GM21825 (cell line): ENCODE data around the gene SGTA.

Experiments used
- ATAC-seq: cut with Tn5 transposase; IDR thresholded peaks from one replicate; pipeline ENCODE4 v1.9.1; 2021; ENCODE audit warnings: mild to moderate bottlenecking, moderate library complexity; ENCODE audit not compliant: unreplicated experiment

Gene SGTA

DNA sequence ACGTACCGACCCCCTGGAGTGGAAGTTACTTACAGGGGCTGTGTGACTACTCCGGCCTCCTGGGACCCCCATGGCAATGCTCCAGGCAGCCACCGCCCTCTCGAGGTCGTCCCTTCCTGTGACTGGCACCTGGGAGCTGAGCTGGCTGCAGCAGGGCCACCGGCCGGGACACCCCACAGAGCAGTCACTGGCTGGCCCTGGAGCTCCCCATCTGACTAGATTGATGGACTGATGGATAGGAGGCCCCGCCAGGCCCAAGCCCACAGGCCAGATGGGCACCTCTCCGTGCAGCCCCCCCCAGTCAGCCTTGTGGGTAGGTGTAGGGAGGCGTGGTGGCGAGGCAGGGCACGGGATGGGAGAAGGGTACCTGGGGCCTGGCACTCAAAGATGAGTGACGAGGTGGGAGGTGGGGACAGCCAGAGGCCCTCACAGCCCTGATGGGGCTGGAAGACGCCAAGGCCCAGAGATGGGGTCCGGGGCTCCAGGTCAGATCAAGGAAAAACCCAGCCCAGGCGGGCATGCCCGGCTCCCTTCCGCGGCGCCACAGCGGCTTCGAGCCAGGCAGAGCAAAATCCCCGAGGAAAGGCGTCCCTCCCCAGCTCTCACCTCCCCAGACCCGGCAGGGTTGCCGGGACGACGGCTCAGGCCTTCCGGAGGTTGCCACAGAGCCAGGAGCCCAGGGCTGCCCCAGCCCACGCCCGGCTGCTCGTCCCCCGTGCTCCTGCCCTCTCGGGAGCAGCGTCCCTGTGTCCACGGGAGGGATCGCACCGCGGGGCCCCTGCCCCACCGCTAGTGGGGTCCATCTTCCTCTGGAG, 51.7 kb downstream of the SGTA start:
- ATAC-seq = no peak

DNA sequence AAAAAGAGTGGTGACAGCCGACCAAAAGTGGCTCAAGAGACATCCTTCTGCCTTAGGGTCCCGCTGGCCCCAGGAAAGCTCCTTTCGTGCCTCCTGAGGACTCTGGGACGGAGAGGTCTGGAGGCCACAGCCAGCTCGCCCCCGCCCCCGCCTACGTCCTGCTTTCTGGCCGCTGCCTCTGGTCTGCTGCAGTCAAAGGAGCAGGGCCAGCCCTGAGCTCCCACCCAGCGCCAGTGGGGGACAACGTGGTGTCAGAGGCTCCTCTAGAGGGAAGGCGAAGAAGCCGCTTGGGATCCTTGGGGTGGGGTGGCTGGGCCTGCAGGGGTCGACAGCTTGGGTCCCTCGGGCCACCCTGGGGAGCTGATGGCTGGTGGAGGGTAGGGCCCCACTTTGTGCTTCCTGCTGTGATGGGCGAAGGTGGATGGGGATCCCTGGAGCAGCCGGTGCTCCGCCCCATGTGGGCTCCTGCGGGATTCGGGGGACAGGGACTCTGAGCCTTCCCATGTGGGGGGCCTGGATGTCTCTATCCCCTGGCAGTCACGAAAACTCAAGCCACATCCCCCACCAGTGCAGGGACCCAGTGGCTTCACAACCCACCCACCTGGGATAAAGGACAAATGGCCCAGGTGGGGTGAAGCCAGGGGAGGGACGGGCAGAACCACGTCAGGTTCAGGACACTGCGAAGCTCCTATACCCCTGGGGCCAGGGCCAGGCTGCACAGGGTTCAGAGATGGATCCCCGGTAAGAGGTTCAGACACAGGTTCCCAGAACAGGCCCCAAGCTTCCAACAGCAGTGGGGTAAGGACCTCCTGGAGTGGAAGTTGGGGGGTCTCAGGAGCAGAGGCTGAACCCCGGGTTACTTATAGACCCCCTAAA, 52.9 kb downstream of the SGTA start:
- no peak for ATAC-seq

DNA sequence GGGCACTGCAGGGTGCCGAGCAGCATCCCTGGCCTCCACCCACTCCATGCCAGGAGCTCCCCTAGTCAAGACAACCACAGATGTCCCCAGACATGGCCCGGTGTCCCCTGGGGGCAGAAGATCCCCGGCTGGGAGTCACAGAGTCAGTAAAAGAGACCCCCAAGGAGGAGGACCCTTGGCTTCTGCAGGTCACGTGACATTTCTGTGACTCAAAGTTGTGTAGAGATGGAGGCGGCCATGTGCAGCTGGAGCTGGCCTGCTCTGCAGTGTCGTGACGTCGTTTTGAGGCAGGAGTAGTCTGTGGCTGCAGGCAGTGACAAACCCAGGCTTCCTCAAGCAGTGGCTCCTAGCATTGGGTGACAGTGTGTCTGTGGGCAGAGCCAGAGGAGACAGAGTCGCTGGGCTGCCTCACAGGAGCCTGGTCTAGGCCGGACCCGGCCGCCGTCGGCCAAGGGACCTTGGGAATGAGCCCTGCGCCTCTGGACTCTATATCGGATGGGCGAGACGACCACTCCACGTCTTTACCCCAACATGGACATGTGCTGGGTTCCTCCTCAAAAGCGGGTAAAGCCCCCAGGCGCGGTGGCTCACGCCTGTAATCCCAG, 54.2 kb downstream of the SGTA start:
- no peak for ATAC-seq

DNA sequence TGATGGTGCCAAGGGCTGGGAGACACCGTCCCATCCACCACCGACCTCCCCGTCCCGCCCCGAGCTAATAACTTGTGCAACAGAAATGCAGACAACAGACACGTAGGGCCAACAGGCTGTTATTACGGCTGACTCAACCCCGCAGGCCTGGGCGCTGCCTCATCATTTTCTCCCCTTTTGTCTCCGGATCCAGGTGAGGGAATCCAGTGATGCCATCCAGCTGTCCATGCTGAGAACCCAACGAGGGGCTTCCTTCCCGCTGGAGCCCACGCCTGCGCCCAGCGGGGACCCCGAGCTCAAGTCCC, 55.5 kb downstream of the SGTA start:
- no peak for ATAC-seq

DNA sequence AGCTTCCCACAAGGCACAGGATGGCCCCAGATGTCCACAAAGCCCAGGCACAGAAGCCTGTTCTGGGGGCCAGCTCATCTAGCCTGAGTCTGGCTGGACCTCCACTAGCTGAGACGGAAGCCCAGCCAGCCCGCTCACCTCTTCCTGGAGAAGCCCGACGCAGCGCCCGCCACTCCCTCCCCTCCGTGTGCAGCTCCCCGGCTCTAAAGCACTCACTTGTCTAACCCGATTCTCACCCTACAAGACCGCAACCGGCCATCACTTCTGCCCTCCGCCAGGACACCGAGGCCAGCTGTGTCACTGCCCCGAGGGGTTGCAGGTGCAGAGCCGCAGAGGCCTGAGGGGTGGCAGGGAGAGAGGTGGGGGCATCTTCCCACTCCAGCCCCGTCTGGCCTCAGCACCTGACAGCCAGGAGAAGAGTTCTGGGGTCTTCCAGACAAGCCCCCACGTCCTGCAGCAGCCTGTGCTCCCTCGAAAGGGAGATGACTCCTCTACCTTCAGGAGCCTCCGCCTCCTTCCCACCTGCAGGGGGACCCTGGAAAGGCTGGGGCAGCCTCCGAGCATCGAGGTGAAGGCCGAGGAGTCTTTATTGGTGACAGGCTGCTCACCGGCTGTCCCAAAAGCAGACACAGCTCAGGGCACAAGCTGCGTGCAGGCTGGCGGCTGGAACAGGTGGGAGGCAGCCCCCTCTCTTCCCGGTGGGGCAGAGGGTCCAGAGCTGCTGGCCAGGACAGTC, 56.0 kb downstream of the SGTA start:
- ATAC-seq = no peak

DNA sequence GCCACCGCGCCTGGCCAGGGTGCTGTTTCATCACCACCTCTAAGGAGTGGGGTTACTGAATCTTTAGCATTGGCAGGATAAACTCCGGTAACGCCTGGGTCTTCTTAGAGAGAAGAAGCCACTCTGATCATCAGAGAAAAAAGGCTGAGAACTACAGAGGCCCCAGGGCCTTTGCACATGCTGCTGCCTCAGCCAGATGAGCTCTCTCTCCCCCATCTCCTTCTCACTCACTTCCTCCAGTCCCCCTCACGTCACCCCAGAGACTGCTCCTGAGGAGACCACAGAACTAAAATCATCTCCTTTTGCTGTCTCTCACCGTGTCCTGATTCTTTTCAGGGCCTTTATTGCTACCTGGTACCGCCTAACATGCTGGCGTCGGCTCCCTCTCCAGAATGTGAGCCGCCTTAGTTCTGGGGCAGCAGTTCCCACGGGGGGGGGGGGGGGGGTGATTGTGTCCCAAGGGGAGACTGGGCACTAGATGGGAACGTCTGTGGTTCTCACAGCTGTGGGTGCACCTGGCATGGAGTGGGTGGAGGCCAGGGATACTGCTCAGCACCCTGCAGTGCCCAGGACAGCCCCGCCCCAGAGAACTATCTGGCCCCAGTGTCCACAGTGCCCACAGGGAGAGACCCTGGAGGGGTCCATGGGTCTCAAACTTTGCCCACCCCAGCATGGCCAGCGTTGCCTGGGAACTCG, 56.8 kb downstream of the SGTA start:
- no peak for ATAC-seq

DNA sequence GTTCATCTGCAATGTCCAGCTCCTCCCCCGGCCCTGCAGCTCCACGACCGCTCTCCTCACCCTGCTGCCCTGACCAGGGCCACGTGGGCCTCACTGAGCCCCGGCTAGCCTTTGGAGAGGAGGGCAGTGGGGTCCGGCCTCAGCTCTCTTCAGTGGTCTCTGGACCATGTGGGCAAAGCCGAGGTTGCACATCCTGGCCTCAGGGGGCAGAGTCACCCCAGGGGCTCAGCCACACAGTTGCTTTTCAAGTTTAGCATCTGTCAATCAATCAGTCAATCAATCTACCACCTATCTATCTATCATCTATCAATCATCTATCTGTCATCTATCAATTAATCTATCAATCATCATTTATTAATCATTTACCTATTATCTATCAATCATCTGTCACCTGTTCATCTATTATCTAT, 58.9 kb downstream of the SGTA start:
- no peak for ATAC-seq

DNA sequence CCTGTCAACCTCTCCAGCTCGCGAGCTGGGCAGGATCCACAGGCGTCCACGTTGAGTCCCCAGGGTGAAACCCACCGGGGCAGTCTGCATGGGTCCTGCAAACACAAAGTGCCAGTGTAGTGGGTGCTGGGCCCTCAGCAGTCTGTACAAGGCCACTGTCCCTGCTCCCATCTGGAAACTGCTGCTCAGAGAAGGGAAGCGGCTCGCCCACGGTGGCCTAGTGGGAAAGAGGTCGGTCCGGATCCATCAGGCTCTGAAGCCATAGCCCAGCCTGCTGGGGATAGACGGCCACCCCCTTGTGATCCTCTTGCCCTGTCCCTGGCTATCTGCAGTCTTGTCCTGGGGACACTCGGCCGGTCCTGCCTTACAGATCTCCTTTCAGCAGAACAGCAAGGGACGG, 59.3 kb downstream of the SGTA start:
- no peak for ATAC-seq

DNA sequence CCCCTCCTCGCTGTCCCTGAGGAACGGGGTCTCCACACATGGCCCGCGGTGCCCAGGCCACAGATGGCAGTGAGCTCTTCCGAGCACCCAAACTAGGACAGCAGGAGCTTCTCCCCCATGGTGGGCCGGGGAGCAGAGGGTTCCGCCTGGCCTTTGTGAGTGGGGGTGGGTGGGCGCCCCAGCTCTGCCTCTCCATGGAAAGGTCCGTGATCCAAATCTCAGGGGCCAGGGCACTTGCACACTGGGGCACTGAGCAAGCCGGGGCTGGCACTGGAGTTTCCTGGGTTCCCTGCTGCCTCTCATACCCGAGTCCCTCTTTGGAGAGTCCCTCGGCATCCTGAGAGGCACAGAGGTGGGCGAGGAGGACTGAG, 59.7 kb downstream of the SGTA start:
- no peak for ATAC-seq

DNA sequence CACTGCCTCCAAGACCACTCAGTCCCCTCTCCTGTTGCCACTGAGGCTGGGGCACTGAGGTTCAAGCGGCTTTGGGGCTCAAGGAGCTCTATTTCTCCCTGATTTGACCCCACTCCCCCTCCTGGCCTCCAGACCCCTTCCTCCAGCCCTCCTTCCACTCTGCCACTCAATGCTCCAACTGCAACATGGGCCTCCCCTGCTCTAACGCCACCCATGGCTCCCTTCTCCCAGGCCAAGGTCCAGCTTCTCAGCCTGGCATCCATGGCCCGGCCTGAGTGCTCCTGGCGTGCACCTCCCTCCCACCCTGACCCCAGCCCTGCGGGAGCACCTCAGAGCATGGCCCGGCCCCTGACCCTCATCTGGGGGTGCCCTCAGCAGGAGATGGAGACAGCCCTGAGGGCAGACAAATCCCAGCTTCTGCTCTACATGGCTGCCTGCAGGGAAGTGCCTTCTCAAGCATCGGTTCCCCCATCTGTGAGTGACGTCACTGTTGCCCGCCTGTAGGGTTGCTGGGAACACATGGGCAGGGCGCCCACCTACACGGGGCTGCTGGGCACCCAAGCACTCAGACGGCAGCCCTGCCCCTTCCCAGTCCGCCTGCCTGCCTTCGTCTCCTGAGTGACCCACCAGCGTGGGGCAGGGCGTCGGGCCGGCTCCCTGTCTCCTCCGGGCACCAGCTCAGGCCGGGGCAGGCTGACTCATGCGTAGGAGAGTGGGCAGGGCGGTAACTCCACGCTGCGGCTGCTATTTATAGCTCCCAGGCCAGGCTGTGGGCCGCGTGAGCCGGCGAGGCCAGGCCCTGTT, 60.3 kb downstream of the SGTA start:
- ATAC-seq = no peak

DNA sequence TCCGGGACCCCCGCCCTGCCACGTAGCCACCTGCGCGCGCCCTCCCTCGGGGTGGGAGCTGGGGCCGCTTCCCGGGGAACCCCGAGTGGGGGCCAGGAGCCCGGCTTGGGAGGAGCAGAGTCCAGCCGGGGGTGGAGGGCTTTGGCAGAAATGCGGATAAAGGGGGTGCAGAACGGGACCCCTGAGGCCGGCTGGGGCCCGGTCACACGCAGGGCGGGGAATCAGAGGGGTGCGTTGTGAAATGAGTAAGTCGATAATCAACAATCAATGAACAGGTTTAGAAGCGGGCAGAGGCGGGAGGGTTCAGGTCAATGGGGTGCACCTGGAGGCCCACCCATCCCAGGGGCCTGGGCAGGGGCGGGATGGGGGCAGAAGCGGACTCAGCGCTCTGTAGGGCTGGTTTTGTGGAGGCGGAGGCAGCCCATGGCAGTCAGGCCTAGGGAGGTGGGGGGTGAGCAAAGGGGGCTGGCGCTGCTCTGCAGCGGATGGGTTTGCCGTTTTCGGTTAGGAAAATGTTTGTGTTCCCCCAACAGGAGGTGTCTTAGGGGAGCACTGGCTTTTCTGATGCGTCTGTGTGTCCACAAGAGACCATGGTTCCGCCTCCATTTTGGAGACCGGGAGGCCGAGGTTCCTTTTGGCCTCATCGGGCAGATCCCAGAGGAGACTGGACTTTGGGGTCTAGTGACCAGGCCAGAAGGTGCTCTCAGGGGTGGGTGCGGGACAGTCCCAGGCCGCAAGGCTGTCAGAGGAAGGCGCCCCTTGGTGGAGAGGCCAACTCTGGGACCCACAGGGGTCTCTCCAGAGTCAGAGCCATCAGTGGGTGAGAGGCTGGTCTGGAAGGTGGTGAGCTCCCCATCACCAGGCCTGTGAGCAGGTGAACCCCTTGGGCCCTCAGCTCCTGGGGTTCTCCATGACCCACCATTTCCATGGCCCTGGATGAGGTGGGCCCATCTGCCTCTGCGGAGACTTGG, 61.2 kb downstream of the SGTA start:
- ATAC-seq = no peak

DNA sequence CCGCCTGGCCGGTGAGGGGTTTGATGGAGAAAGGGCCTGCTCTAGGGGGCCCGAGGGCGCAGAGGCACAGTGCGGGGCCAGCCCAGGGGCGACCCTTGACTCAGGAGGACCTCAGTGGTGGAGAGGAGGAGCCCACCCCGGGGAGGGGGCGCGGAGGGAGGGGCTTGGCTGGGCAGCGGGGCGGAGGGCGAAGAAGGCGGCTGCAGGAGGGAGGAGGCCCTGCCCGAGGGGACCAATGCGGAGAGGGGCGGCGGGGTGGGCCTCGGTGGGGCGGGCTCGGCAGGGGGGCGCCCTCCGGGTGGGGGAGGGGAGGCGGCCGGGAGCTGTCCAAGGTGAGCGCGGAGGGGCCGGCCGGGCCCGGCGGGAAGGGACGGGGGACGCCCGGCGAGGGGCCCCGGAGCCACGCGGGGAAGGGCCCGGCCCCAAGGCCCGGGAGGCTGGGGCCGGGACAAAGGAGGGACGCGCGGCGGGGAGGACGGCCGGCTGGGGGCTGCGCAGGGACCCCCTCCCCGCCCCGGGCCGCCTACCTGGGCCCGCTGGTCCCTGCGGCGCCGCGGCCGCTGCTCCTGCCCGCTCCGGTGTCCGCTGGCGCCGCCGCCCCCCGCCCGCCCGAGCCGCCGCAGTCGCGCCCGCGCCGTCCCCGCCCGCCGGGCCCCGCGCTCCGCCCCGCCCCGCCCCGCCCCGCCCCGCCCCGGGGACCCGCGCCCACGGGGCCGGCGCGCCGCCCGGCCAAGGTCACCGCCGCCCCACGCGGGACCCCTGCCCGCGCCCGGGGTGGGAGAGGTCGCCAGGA, 62.1 kb downstream of the SGTA start, which contains the start of gene DIRAS1:
TSS of gene DIRAS1 (minus strand) at position 596 of the 793 bp plus-strand sequence. CDS start 3,566 bp downstream, outside the sequence.
- ATAC-seq = no peak

DNA sequence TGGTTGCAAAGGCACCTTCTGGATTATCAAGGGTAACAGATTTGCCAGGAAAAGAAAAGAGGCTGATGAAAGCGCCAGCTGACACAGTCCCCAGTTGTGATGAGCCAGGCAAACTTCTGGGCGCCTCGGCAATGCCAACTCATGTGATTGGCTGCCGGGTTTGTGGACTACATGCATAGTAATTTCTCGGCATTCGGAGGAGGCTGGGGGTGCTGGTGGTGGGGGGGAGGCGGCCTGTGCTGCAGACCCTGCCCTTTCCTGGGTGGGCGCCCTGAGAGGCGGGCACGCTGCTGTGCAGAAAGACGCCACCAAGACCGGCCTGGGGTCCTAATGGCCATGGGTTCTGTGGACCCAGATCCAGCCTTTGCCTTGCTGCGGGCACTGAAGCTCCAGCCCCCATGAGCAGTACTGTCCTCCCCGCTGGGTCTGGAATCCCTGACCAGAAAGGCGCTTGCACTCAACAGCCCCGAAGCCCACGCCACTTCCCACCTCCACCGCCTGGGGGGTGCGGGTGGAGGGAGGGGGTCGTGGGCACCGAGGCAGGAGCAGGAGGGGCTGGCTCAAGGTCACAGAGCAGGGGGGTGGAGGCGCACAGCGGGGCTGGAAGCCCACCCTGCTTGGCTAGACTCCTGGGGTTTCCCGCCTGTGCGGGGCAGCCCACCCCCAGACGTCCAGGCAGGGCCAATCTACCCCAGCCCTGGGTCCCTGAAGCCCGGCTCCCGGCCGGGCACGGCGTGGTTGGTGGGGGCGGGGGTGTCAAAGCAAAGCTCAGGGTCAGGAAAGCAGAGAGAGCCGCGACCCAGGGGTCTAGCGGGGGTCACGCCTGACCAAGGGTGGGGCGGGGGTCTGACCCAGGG, 62.9 kb downstream of the SGTA start:
- no peak for ATAC-seq

DNA sequence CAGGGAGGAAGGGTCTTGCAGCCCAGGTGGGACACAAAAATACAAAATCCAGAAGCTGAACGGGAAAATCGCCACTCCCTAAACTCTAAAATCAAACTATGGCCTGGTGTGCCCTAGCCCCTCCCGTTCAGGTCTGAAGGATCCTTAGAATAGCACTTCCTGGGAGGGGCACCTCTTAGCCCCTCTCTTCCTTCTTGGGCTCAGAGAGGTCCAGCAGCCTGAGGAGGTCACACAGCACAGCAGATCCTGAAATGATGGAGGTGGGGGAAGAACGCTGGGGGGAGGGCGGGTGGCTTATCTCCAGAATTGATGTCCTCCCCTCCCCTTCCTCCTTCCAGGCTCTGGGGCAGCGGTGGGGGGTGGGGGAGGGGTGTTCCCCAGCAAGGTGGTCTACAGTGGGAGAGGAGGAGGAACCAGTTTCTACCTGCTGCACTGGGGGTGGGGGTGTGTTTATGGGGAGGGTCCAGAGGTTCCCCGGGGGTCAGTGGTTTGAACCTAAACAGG, 63.8 kb downstream of the SGTA start:
- no peak for ATAC-seq

DNA sequence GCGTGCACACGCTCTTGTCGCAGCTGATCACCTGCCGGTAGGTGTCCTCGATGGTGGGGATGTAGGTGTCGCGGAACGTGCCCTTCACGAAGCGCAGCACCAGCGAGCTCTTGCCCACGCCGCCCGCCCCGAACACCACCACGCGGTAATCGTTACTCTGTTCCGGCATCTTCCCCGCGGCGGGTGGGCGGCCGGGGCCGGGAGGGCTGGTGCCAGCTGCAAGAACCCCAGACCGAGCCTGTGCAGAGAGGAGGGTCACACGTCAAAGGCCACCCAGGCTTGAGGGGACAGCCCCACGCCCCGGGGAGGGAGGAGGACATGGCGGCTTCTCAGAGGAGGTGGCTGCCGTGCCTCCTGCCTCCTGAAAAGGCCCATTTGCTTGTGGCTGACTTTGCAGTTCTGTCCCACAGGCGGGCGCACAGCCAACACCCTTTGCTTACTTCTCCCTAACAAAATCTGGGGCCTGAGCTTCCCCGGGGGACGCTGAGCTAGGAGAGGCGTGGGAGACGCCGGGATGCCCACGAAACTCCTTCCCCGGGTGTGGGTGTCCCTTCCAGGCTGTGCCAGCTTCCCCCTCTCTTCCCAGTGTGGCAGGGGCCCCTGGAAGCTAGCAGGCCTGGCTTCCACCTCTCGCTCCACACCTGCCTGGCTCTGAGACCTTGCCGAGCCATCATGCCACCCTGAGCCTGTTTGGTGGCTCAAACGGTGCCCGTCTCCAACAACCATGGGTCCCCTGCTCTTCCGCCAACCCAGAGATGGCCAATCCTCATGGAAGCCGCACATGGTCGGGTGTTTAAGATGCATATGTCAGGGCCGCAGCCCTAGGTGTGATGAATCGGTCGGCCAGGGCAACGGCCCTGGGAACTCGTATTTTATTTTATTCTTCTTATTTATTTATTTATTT, 65.2 kb downstream of the SGTA start:
- ATAC-seq = no peak
